ENCODE data around the gene GGA2. TPM values are rescaled to one million over a fixed set of nuclear protein-coding genes. Genes with fewer than 3 reads are reported as not detected.
"Not testable (repeated sequence)": the region's sequence is repeated elsewhere in the genome, so short reads cannot be mapped to it uniquely, and the experiment has no call there.

The GGA2 gene
- total RNA-seq, 6 experiments from 2014 or later: 19.2 to 31.7 (median 27.8) TPM

DNA sequence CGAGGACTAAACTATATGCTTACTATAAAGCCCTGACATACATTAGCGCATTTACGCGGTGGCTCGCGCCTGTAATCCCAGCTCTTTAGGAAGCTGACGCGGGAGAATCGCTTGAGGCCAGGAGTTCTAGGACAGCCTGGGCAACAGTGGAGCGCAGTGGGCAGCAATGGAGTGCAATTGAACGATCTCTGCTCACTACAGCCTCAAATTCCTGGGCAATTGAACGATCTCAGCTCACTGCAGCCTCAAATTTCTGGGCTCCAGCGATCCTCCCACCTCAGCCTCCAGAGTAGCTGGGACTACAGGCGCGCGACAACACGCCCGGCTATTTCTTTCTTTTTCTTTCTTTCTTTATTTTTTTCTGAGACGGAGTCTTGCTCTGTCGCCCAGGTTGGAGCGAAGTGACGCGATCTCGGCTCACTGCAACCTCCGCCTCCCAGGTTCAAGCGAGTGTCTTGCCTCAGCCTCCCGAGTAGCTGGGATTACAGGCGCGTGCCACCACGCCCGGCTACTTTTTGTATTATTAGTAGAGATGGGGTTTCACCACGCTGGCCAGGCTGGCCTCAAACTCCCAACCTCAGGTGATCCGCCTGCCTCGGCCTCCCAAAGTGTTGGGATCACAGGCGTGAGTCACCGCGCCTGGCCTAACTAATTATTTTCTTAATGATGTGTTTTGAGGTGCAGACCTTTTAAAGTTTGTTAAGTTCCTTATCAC lies 56.8 kb downstream of the GGA2 start:
- WGBS (ENCODE audit: insufficient coverage, low coverage, low lambda C conversion rate, missing lambda C conversion rate): 50% methylated on average over 27 of the region's 37 CpGs
- Histone ChIP-seq H3K36me3 (peaks cover 0 to 7% (median 1%) of the 10 kb centered on the region in 4 donors), H3K4me3 (peak overlapping the region; percentile 78 to 90 (median 83)), H3K9me3 (no peaks in the 10 kb centered on the region), H3K27me3 (no peaks in the 10 kb centered on the region), H3K27ac (no peak overlapping the region), H3K4me1 (peaks cover 0 to 18% (median 8%) of the 10 kb centered on the region in 4 donors)
- DNase-seq (no peak), ATAC-seq (no peak)
- no peak for TF ChIP-seq CTCF (IDR thresholded peaks at IDR 0.05)
- no peak for TF ChIP-seq POLR2A (IDR thresholded peaks at IDR 0.05)
- intact Hi-C loops (cut with DNase I): no loop called here

GRCh38 chr16:23452572-23453337 lies 57.5 kb downstream of the GGA2 start, which contains the start of gene COG7:
Gene COG7, minus strand, starts transcription at chr16:23453189. Its CDS starts 195 bp downstream, at chr16:23452994.
- peak within 1 kb of the TSS; percentile 78 to 90 (median 83) for H3K4me3 ChIP-seq
- H3K27ac ChIP-seq: peak within 1 kb of the TSS; percentile 66 to 93 (median 74)
- H3K9me3 ChIP-seq: no peaks in the 10 kb centered on the region
- intact Hi-C loops (cut with DNase I): no loop called here
- under 1% methylated on average over 27 of the region's 57 CpGs for WGBS (ENCODE audit: insufficient coverage, low coverage, low lambda C conversion rate, missing lambda C conversion rate)
- H3K27me3 ChIP-seq: no peaks in the 10 kb centered on the region
- DNase-seq (peak; percentile 86 to 92 (median 91)), ATAC-seq (peak; percentile 93 to 96 (median 94))
- peaks cover 0 to 7% (median 0%) of the 10 kb centered on the region in 4 donors for H3K36me3 ChIP-seq
- peaks cover 0 to 18% (median 8%) of the 10 kb centered on the region in 4 donors for H3K4me1 ChIP-seq
- TF ChIP-seq CTCF (IDR thresholded peaks at IDR 0.05) (no peak), POLR2A (IDR thresholded peaks at IDR 0.05) (no peak)

GRCh38 chr16:23452221-23452571 lies 58.1 kb downstream of the GGA2 start:
- ATAC-seq (peak in 1 of 4 donors; percentile 7), DNase-seq (no peak)
- 0% methylated on average over 10 of the region's 10 CpGs for WGBS (ENCODE audit: insufficient coverage, low coverage, low lambda C conversion rate, missing lambda C conversion rate)
- TF ChIP-seq CTCF (IDR thresholded peaks at IDR 0.05) (no peak), POLR2A (IDR thresholded peaks at IDR 0.05) (no peak)
- H3K9me3 ChIP-seq: no peaks in the 10 kb centered on the region
- H3K27me3 ChIP-seq: no peaks in the 10 kb centered on the region
- peaks cover 0 to 7% (median 0%) of the 10 kb centered on the region in 4 donors for H3K36me3 ChIP-seq
- intact Hi-C loops (cut with DNase I): no loop called here
- H3K27ac ChIP-seq: peak overlapping the region in 2 of 3 donors; percentile 74 to 93
- H3K4me1 ChIP-seq: peaks cover 0 to 18% (median 8%) of the 10 kb centered on the region in 4 donors
- peak overlapping the region; percentile 78 to 90 (median 83) for H3K4me3 ChIP-seq

DNA sequence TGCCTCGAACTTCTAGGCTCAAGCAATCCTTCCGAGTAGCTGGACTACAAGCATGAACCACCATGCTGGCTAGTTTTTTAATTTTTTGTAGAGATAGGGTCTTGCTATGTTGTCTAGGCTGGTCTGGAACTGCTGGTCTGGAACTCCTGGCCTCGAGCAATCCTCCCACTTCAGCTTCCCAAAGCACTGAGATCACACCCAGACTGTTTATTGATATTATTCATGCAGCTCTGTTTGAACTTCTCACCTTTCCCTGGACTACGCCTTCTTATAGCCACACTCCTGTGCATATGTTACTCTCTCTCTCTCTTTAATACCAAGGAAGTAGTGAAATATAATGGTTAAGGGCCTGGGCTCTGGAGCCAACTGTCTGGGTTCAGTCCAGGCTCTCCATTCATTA lies 61.9 kb downstream of the GGA2 start:
- Histone ChIP-seq H3K27ac (no peak overlapping the region), H3K4me3 (no peak overlapping the region), H3K36me3 (peaks cover 0 to 21% (median 2%) of the 10 kb centered on the region in 4 donors), H3K9me3 (no peaks in the 10 kb centered on the region), H3K4me1 (peaks cover 0 to 10% (median 3%) of the 10 kb centered on the region in 4 donors), H3K27me3 (no peaks in the 10 kb centered on the region)
- TF ChIP-seq CTCF (IDR thresholded peaks at IDR 0.05): no peak
- TF ChIP-seq POLR2A (IDR thresholded peaks at IDR 0.05): no peak
- intact Hi-C loops (cut with DNase I): no loop called here
- DNase-seq: no peak
- WGBS (ENCODE audit: insufficient coverage, low coverage, low lambda C conversion rate, missing lambda C conversion rate): 82% methylated on average over 4 of the region's 4 CpGs
- ATAC-seq: no peak

DNA sequence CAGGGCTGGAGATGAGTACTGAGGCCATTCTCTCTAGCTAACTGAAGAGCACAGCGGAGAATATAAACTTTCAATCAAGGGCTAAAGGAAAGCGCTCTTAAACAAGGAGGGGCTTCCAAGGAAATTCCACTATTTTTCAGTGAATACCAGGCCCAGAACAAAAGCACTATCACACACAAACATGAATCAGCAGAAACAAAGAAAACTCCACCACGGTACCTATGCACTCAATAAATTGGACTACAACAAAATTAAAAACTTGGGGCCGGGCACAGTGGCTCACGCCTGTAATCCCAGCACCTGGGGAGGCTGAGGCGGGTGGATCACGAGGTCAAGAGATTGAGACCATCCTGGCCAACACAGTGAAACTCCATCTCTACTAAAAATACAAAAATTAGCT lies 72.8 kb downstream of the GGA2 start:
- not testable (repeated sequence) for H3K27ac ChIP-seq, H3K9me3 ChIP-seq, H3K27me3 ChIP-seq, H3K4me1 ChIP-seq, H3K4me3 ChIP-seq, ATAC-seq, DNase-seq
- intact Hi-C loops (cut with DNase I): loop anchor here (10.0 kb wide), 1 partner anchor 253 kb away; the partner anchor contains the start of gene SCNN1G (in 2 of the 2)
- H3K36me3 ChIP-seq: peaks cover 0 to 36% (median 6%) of the 10 kb centered on the region in 4 donors
- 95% methylated on average over 7 of the region's 7 CpGs for WGBS (ENCODE audit: insufficient coverage, low coverage, low lambda C conversion rate, missing lambda C conversion rate)

All from right lobe of liver (tissue), 6 donors.